B cell (primary cell): ENCODE measurements around the gene STRIP1. TPM values are rescaled to one million over a fixed set of nuclear protein-coding genes. Genes with fewer than 3 reads are reported as not detected.

Experiments used
- ATAC-seq: fragments of 200-7000 bp; cut with Tn5 transposase; one replicate; pipeline ENCODE4 v1.10.0; 2021; ENCODE audit warnings: low read depth, mild to moderate bottlenecking, moderate number of reproducible peaks, moderate library complexity
- CTCF ChIA-PET: fragments of 350-600 bp; sonication (Branson Sonifier 250); formaldehyde crosslinking; loops from one replicate; lab custom pipeline; 2021; ENCODE audit warnings: antibody characterized with exemption, inconsistent platforms; lab: Charles Lee
- POLR2A ChIA-PET: fragments of 350-600 bp; sonication (Branson Sonifier 250); formaldehyde crosslinking; loops from one replicate; lab custom pipeline; 2021; ENCODE audit warnings: antibody characterized with exemption; lab: Charles Lee
- DNase-seq: peaks from one replicate; pipeline ENCODE4 v3.0.0; 2013
- H2AFZ ChIP-seq: 2 replicates; pipeline ENCODE4 v1.6.1; 2012; ENCODE audit warnings: mild to moderate bottlenecking, low read depth, low read length; ENCODE audit not compliant: insufficient read depth, poor library complexity, severe bottlenecking
- H3K27ac ChIP-seq, 2 donors: 1 replicate in 1 of 2; 2 replicates in 1 of 2; pipeline ENCODE4 v1.5.1; 2012 to 2013; ENCODE audit warnings: low read length in 2 of 2, mild to moderate bottlenecking in 2 of 2, moderate library complexity in 1 of 2
- H3K27me3 ChIP-seq, 4 experiments: fragments of 200-600 bp in 1 of 4; sonication (generic) in 1 of 4; replicated peaks in 1 of 4; 1 replicate in 2 of 4; 2 replicates in 2 of 4; pipeline versions ENCODE4 v1.6.1 to v1.7.0; 2013 to 2016; ENCODE audit warnings: low read length in 3 of 4, mild to moderate bottlenecking in 2 of 4, mixed read lengths in 1 of 4, moderate library complexity in 1 of 4; ENCODE audit not compliant: insufficient read depth in 4 of 4, control insufficient read depth in 3 of 4; ENCODE audit errors: control extremely low read depth in 1 of 4
- H3K36me3 ChIP-seq, 2 experiments: replicated peaks in 1 of 2; 1 replicate in 1 of 2; 2 replicates in 1 of 2; pipeline versions ENCODE4 v1.6.1 to v1.7.1; 2013; ENCODE audit warnings: low read length in 1 of 2; ENCODE audit not compliant: insufficient read depth in 2 of 2, control insufficient read depth in 1 of 2; ENCODE audit errors: control extremely low read depth in 1 of 2, extremely low read depth in 1 of 2
- H3K4me1 ChIP-seq, 2 donors: fragments of 200-600 bp in 1 of 2; sonication (generic) in 1 of 2; 1 replicate in 1 of 2; 2 replicates in 1 of 2; pipeline versions ENCODE4 v1.5.1 to v1.6.1; 2013 to 2017; ENCODE audit warnings: low read length in 2 of 2; ENCODE audit not compliant: control insufficient read depth in 2 of 2, insufficient read depth in 2 of 2
- H3K4me2 ChIP-seq: replicated peaks from 2 replicates; pipeline ENCODE3; 2012; ENCODE audit warnings: mild to moderate bottlenecking, low read depth, low read length; ENCODE audit not compliant: poor library complexity, severe bottlenecking
- H3K4me3 ChIP-seq, 5 experiments: fragments of 200-600 bp in 1 of 5; sonication (generic) in 1 of 5; 1 replicate in 3 of 5; 2 replicates in 2 of 5; pipeline versions ENCODE4 v1.5.1 to v1.7.0; 2011 to 2016; ENCODE audit warnings: low read length in 4 of 5, mild to moderate bottlenecking in 4 of 5, low read depth in 2 of 5, control low read depth in 1 of 5, moderate library complexity in 1 of 5; ENCODE audit not compliant: insufficient read depth in 1 of 5; ENCODE audit errors: control extremely low read depth in 1 of 5, extremely low read depth in 1 of 5
- H3K79me2 ChIP-seq: fragments of 200-600 bp; sonication (generic); one replicate; pipeline ENCODE4 v1.6.0; 2016; ENCODE audit warnings: low read length; ENCODE audit not compliant: control insufficient read depth, insufficient read depth
- H3K9ac ChIP-seq: fragments of 200-600 bp; sonication (generic); 2 replicates; pipeline ENCODE4 v1.6.1; 2017; ENCODE audit warnings: mild to moderate bottlenecking, low read length, moderate library complexity
- H3K9me3 ChIP-seq, 3 donors: one replicate each; pipeline versions ENCODE4 v1.6.1 to v1.7.1; 2013; ENCODE audit warnings: low read length in 2 of 3; ENCODE audit not compliant: control insufficient read depth in 2 of 3, insufficient read depth in 1 of 3; ENCODE audit errors: control extremely low read depth in 1 of 3
- H4K20me1 ChIP-seq: 2 replicates; pipeline ENCODE4 v1.6.0; 2012; ENCODE audit warnings: mild to moderate bottlenecking, low read length; ENCODE audit not compliant: insufficient read depth, control insufficient read depth, poor library complexity, severe bottlenecking
- H3K27ac Mint-ChIP-seq: one replicate; pipeline ENCODE4 v1.8.0; 2021; ENCODE audit warnings: mixed read lengths
- H3K27me3 Mint-ChIP-seq: one replicate; pipeline ENCODE4 v1.8.0; 2021; ENCODE audit warnings: mixed read lengths
- H3K4me1 Mint-ChIP-seq: one replicate; pipeline ENCODE4 v1.8.0; 2021; ENCODE audit warnings: mixed read lengths
- H3K4me3 Mint-ChIP-seq: one replicate; pipeline ENCODE4 v1.8.0; 2021; ENCODE audit warnings: mixed read lengths
- H3K9me3 Mint-ChIP-seq: one replicate; pipeline ENCODE4 v1.8.0; 2022; ENCODE audit warnings: mixed read lengths; ENCODE audit not compliant: insufficient read depth
- CTCF ChIP-seq: fragments of 200-600 bp; IDR thresholded peaks from one replicate; pipeline ENCODE4 v1.8.0; 2022; ENCODE audit warnings: antibody characterized with exemption, mild to moderate bottlenecking
- EZH2 ChIP-seq: IDR thresholded peaks from 2 replicates; pipeline ENCODE4 v1.6.1; 2012; ENCODE audit warnings: borderline replicate concordance, low read depth, mild to moderate bottlenecking, moderate library complexity, low read length; ENCODE audit not compliant: insufficient read depth, poor library complexity, severe bottlenecking
- WGBS: methylation state at CpG from one replicate; pipeline ENCODE4 v1.1.5; 2013; ENCODE audit warnings: missing lambda C conversion rate; ENCODE audit not compliant: insufficient coverage; 5-methylcytosine and 5-hydroxymethylcytosine counted together
- intact Hi-C: fragments of 100-400 bp; cut with micrococcal nuclease; formaldehyde crosslinking; loops from one replicate; pipeline ENCODE4 v1.10.0; 2022
- polyA plus RNA-seq: library from polyadenylated mRNA; depleted of rRNA; stranded (reverse); fragments of >200 nt; gene quantifications from 2 replicates; pipeline ENCODE4 v1.2.3, GENCODE V29; 2012
- total RNA-seq, 2 donors: library from RNA; stranded (reverse); fragments of 120-200 nt in 1 of 2; gene quantifications; 1 replicate in 1 of 2; 2 replicates in 1 of 2; pipeline versions ENCODE4 v1.2.3 to v1.2.4, GENCODE V29; 2013 to 2022

STRIP1 gene
- total and polyA plus RNA-seq, 2 donors (not counting 1 experiment from before 2014, with no cell fraction given) = 41.5 to 105 TPM

GRCh38 chr1:109988349-109988914 is 46.0 kb upstream of the STRIP1 start:
- peaks cover 4 to 7% of the 10 kb centered on the region in 2 experiments for H3K36me3 ChIP-seq
- ChIA-PET CTCF (interaction anchor here (0.9 to 16.9 kb wide), 6 partner anchors 10 to 350 kb away, joined by 3 to 667 read pairs (median 5); no protein-coding TSS in a partner anchor), POLR2A (no interaction called here)
- peak overlapping the region; percentile 21 for H3K4me3 Mint-ChIP-seq
- H3K9ac ChIP-seq = no peak overlapping the region
- peaks cover 61% of the 10 kb centered on the region for H3K4me1 Mint-ChIP-seq
- H3K27ac ChIP-seq = no peak overlapping the region
- DNase-seq (no peak), ATAC-seq (no peak)
- H3K27me3 ChIP-seq = no peaks in the 10 kb centered on the region
- no peak overlapping the region for H3K4me3 ChIP-seq
- TF ChIP-seq EZH2 (no peak), CTCF (no peak)
- H2AFZ ChIP-seq = no peak overlapping the region
- peaks cover 27 to 29% of the 10 kb centered on the region in 2 donors for H3K4me1 ChIP-seq
- H4K20me1 ChIP-seq = peaks cover 34% of the 10 kb centered on the region
- no peaks in the 10 kb centered on the region for H3K9me3 ChIP-seq
- H3K27ac Mint-ChIP-seq = no peak overlapping the region
- no peak overlapping the region for H3K4me2 ChIP-seq
- peaks cover 82% of the 10 kb centered on the region for H3K79me2 ChIP-seq
- no peaks in the 10 kb centered on the region for H3K9me3 Mint-ChIP-seq
- no peaks in the 10 kb centered on the region for H3K27me3 Mint-ChIP-seq
- intact Hi-C loops = loop anchor here (5.0 kb wide), 1 partner anchor 496 kb away; the partner anchor contains the start of gene CYB561D1
- no CpG with 5 or more reads among the region's 3 CpGs for WGBS
